ENCODE data around the gene RAI2. TPM values are rescaled to one million over a fixed set of nuclear protein-coding genes. Genes with fewer than 3 reads are reported as not detected.

The RAI2 gene
- total and polyA plus RNA-seq, 2 experiments from 2014 or later: 0.83 to 0.99 TPM

DNA sequence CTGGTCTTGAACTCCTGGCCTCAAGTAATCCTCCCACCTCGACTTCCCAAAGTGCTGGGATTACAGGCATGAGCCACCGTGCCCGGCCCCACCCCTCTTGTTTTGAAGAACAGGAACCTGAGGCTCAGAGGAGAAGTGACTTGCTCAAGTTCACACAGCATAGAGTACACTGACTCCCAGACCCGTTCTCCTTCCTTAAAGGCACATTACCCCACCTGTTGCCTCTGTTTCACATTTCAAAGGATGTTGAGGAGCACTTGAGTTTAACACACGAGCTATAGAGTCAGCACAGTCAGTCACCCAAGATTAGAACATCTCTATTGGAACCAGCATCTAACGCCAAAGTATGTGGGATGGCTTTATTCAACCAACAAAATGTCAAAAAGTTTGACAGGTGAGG, 51.1 kb downstream of the RAI2 start (continued):
- TF ChIP-seq, protein P1, sequence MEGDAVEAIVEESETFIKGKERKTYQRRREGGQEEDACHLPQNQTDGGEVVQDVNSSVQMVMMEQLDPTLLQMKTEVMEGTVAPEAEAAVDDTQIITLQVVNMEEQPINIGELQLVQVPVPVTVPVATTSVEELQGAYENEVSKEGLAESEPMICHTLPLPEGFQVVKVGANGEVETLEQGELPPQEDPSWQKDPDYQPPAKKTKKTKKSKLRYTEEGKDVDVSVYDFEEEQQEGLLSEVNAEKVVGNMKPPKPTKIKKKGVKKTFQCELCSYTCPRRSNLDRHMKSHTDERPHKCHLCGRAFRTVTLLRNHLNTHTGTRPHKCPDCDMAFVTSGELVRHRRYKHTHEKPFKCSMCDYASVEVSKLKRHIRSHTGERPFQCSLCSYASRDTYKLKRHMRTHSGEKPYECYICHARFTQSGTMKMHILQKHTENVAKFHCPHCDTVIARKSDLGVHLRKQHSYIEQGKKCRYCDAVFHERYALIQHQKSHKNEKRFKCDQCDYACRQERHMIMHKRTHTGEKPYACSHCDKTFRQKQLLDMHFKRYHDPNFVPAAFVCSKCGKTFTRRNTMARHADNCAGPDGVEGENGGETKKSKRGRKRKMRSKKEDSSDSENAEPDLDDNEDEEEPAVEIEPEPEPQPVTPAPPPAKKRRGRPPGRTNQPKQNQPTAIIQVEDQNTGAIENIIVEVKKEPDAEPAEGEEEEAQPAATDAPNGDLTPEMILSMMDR (conservative IDR thresholded peaks at IDR 0.05; ENCODE audit: low read depth in 2 of 2): no peak
- no peak for TF ChIP-seq EZH2 (IDR thresholded peaks at IDR 0.05; ENCODE audit: low read depth, unreplicated experiment)
- TF ChIP-seq CREB1 (CRISPR knock-in tag; IDR thresholded peaks at IDR 0.05; ENCODE audit: low read depth): no peak
- TF ChIP-seq ZNF114 (CRISPR knock-in tag; IDR thresholded peaks at IDR 0.05): no peak

DNA sequence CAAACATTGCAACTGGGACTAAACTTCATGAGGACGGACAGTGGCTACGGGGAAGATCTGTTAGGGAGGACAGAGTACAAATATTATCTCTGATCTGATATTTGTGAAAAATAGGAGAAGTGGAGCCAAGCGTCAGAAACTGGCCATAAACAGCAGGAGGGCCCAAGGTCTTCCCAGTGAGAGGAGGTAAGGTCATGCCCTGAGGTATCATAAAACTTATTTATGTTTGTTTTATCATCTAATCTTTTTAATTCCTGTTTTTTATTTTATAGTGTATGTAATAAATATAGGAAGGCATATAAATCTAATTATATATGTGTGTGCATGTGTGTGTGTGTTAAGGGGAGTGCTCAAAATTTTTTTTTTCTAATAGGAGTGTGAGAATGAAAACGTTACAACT, 51.8 kb downstream of the RAI2 start:
- Mint-ChIP-seq H3K36me3 (ENCODE audit: low read depth) (no peaks in the 10 kb centered on the region), H3K27ac (no peak overlapping the region), H3K9me3 (no peaks in the 10 kb centered on the region), H3K27me3 (ENCODE audit: insufficient read depth, low read depth, poor library complexity) (peaks cover 1% of the 10 kb centered on the region), H3K4me3 (no peak overlapping the region), H3K4me1 (no peaks in the 10 kb centered on the region)
- H3K27ac ChIP-seq (ENCODE audit: low read depth): no peak overlapping the region
- H3K4me2 ChIP-seq: no peak overlapping the region
- no peaks in the 10 kb centered on the region for H3K27me3 ChIP-seq (ENCODE audit: insufficient read depth)
- no peaks in the 10 kb centered on the region for H3F3A ChIP-seq (replicated peaks; ENCODE audit: low read depth)
- no peak overlapping the region for H2AFZ ChIP-seq
- H3K4me1 ChIP-seq (ENCODE audit: insufficient read depth): no peaks in the 10 kb centered on the region
- TF ChIP-seq CREB1 (CRISPR knock-in tag; IDR thresholded peaks at IDR 0.05; ENCODE audit: low read depth): no peak
- TF ChIP-seq, protein P2, sequence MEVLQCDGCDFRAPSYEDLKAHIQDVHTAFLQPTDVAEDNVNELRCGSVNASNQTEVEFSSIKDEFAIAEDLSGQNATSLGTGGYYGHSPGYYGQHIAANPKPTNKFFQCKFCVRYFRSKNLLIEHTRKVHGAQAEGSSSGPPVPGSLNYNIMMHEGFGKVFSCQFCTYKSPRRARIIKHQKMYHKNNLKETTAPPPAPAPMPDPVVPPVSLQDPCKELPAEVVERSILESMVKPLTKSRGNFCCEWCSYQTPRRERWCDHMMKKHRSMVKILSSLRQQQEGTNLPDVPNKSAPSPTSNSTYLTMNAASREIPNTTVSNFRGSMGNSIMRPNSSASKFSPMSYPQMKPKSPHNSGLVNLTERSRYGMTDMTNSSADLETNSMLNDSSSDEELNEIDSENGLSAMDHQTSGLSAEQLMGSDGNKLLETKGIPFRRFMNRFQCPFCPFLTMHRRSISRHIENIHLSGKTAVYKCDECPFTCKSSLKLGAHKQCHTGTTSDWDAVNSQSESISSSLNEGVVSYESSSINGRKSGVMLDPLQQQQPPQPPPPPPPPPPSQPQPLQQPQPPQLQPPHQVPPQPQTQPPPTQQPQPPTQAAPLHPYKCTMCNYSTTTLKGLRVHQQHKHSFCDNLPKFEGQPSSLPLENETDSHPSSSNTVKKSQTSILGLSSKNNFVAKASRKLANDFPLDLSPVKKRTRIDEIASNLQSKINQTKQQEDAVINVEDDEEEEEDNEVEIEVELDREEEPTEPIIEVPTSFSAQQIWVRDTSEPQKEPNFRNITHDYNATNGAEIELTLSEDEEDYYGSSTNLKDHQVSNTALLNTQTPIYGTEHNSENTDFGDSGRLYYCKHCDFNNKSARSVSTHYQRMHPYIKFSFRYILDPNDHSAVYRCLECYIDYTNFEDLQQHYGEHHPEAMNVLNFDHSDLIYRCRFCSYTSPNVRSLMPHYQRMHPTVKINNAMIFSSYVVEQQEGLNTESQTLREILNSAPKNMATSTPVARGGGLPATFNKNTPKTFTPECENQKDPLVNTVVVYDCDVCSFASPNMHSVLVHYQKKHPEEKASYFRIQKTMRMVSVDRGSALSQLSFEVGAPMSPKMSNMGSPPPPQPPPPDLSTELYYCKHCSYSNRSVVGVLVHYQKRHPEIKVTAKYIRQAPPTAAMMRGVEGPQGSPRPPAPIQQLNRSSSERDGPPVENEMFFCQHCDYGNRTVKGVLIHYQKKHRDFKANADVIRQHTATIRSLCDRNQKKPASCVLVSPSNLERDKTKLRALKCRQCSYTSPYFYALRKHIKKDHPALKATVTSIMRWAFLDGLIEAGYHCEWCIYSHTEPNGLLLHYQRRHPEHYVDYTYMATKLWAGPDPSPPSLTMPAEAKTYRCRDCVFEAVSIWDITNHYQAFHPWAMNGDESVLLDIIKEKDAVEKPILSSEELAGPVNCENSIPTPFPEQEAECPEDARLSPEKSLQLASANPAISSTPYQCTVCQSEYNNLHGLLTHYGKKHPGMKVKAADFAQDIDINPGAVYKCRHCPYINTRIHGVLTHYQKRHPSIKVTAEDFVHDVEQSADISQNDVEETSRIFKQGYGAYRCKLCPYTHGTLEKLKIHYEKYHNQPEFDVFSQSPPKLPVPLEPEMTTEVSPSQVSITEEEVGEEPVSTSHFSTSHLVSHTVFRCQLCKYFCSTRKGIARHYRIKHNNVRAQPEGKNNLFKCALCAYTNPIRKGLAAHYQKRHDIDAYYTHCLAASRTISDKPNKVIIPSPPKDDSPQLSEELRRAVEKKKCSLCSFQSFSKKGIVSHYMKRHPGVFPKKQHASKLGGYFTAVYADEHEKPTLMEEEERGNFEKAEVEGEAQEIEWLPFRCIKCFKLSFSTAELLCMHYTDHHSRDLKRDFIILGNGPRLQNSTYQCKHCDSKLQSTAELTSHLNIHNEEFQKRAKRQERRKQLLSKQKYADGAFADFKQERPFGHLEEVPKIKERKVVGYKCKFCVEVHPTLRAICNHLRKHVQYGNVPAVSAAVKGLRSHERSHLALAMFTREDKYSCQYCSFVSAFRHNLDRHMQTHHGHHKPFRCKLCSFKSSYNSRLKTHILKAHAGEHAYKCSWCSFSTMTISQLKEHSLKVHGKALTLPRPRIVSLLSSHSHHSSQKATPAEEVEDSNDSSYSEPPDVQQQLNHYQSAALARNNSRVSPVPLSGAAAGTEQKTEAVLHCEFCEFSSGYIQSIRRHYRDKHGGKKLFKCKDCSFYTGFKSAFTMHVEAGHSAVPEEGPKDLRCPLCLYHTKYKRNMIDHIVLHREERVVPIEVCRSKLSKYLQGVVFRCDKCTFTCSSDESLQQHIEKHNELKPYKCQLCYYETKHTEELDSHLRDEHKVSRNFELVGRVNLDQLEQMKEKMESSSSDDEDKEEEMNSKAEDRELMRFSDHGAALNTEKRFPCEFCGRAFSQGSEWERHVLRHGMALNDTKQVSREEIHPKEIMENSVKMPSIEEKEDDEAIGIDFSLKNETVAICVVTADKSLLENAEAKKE (CRISPR knock-in tag; IDR thresholded peaks at IDR 0.05): no peak
- no peak for TF ChIP-seq NANOG (IDR thresholded peaks at IDR 0.05; ENCODE audit: borderline replicate concordance)
- no peak for TF ChIP-seq ZNF114 (CRISPR knock-in tag; IDR thresholded peaks at IDR 0.05)
- TF ChIP-seq ZNF331 (CRISPR knock-in tag; IDR thresholded peaks at IDR 0.05; ENCODE audit: low read depth): no peak
- TF ChIP-seq, protein P3, sequence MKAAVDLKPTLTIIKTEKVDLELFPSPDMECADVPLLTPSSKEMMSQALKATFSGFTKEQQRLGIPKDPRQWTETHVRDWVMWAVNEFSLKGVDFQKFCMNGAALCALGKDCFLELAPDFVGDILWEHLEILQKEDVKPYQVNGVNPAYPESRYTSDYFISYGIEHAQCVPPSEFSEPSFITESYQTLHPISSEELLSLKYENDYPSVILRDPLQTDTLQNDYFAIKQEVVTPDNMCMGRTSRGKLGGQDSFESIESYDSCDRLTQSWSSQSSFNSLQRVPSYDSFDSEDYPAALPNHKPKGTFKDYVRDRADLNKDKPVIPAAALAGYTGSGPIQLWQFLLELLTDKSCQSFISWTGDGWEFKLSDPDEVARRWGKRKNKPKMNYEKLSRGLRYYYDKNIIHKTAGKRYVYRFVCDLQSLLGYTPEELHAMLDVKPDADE (IDR thresholded peaks at IDR 0.05): no peak
- H3K79me2 ChIP-seq (replicated peaks; ENCODE audit: insufficient read depth): no peaks in the 10 kb centered on the region
- no peaks in the 10 kb centered on the region for H3K36me3 ChIP-seq (ENCODE audit: insufficient read depth)
- H3K9me2 ChIP-seq (ENCODE audit: insufficient read depth): no peaks in the 10 kb centered on the region
- no peak for DNase-seq (ENCODE audit: low spot score)
- H3K4me3 ChIP-seq: no peak overlapping the region
- no peak for ATAC-seq
- H4K20me1 ChIP-seq (replicated peaks; ENCODE audit: insufficient read depth): no peaks in the 10 kb centered on the region
